ENCODE data around the gene NEMP1.

NEMP1 gene

GRCh38 chr12:57107456-57108155 is 29.0 kb upstream of the NEMP1 start:
- no peak for DNase-seq

GRCh38 chr12:57106021-57106708 is 27.6 kb upstream of the NEMP1 start:
- no peak for DNase-seq

GRCh38 chr12:57105011-57105753 is 26.6 kb upstream of the NEMP1 start:
- DNase-seq = no peak

GRCh38 chr12:57104292-57104910 is 25.8 kb upstream of the NEMP1 start:
- no peak for DNase-seq

GRCh38 chr12:57103856-57104255 is 25.3 kb upstream of the NEMP1 start:
- DNase-seq = no peak

GRCh38 chr12:57101892-57102695 is 23.5 kb upstream of the NEMP1 start:
- no peak for DNase-seq

GRCh38 chr12:57099766-57100165 is 21.2 kb upstream of the NEMP1 start:
- DNase-seq = no peak

GRCh38 chr12:57099047-57099714 is 20.6 kb upstream of the NEMP1 start:
- no peak for DNase-seq

- DNase-seq = no peak
Observed at GRCh38 chr12:57098546-57098945, 20.0 kb upstream of the NEMP1 start.

- DNase-seq = no peak
Observed at GRCh38 chr12:57097554-57097835, 18.9 kb upstream of the NEMP1 start.

- no peak for DNase-seq
Observed at GRCh38 chr12:57096748-57097553, 18.4 kb upstream of the NEMP1 start.

- no peak for DNase-seq
Observed at GRCh38 chr12:57096099-57096572, 17.5 kb upstream of the NEMP1 start.

- DNase-seq = no peak
Observed at GRCh38 chr12:57095440-57095839, 16.8 kb upstream of the NEMP1 start.

GRCh38 chr12:57094208-57095160 is 15.9 kb upstream of the NEMP1 start:
- no peak for DNase-seq

- no peak for DNase-seq
Observed at GRCh38 chr12:57093415-57094207, 15.0 kb upstream of the NEMP1 start.

GRCh38 chr12:57092876-57093414 is 14.4 kb upstream of the NEMP1 start:
- DNase-seq = no peak

GRCh38 chr12:57092529-57092862 is 13.9 kb upstream of the NEMP1 start:
- DNase-seq = no peak

- DNase-seq = no peak
Observed at GRCh38 chr12:57091638-57092528, 13.3 kb upstream of the NEMP1 start.
